NB4 (cell line): Measurements from ENCODE around the gene GAS7.

Experiments used
- DNase-seq: peaks from one replicate; pipeline ENCODE4 v3.0.0; 2010; ENCODE audit warnings: low read depth
- H3K4me3 ChIP-seq: one replicate; pipeline ENCODE4 v1.5.1; 2011; ENCODE audit warnings: mild to moderate bottlenecking, low read depth, low read length, moderate library complexity
- MYC ChIP-seq: IDR thresholded peaks from 2 replicates; pipeline ENCODE4 v1.6.1; 2011; ENCODE audit warnings: low read depth, low read length
- POLR2A ChIP-seq: IDR thresholded peaks from 2 replicates; pipeline ENCODE4 v1.6.1; 2011; ENCODE audit warnings: mild to moderate bottlenecking; ENCODE audit not compliant: insufficient read length; ENCODE audit errors: extremely low read depth
- TF ChIP-seq, protein P1 (sequence below): IDR thresholded peaks from 2 replicates; pipeline ENCODE4 v1.6.1; 2011; ENCODE audit warnings: low read depth, low read length
- TF ChIP-seq, protein P2 (sequence below): IDR thresholded peaks from one replicate; pipeline ENCODE4 v1.5.1; 2012; ENCODE audit warnings: low read depth, low read length

GAS7 gene

DNA sequence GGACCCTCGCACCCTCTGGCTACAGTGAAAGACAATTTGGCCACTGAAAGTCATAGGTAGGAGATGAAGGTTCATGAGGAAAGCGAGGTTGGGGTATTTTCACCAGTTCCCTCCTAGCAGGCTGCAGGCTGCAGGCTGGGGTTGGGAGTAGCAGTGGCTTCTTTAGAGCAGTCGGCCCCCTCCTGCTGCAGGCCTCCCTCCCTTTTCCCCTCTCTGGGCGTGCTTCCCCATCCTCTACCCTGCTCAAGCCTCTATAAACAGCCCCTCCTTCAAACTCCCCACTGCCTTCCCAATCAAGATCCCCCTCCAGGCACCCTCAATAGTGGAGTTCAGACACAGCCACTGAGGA lies 41.8 kb downstream of the GAS7 start:
- peak overlapping the region; percentile 21 for H3K4me3 ChIP-seq
- DNase-seq = no peak
- TF ChIP-seq, protein P1, sequence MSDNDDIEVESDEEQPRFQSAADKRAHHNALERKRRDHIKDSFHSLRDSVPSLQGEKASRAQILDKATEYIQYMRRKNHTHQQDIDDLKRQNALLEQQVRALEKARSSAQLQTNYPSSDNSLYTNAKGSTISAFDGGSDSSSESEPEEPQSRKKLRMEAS = no peak
- TF ChIP-seq POLR2A = peak; percentile 32

DNA sequence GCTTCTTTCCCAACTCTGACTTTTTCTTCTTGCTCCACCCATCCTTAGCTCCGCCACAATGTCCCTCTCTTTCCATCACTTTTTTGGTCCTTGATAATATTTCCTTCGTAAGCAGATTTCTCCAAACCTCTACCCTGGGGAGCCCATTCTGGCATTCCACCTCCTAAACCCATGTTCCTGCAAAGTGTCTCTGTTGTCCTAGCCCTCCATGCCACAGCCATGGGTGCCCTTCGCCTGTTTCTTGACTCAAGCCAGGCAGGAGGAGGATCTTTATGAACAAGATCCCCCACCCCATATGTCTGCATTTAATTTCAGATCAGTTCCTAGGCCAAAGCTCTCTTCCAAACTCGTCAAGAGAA lies 42.4 kb downstream of the GAS7 start:
- H3K4me3 ChIP-seq = no peak overlapping the region
- no peak for DNase-seq

DNA sequence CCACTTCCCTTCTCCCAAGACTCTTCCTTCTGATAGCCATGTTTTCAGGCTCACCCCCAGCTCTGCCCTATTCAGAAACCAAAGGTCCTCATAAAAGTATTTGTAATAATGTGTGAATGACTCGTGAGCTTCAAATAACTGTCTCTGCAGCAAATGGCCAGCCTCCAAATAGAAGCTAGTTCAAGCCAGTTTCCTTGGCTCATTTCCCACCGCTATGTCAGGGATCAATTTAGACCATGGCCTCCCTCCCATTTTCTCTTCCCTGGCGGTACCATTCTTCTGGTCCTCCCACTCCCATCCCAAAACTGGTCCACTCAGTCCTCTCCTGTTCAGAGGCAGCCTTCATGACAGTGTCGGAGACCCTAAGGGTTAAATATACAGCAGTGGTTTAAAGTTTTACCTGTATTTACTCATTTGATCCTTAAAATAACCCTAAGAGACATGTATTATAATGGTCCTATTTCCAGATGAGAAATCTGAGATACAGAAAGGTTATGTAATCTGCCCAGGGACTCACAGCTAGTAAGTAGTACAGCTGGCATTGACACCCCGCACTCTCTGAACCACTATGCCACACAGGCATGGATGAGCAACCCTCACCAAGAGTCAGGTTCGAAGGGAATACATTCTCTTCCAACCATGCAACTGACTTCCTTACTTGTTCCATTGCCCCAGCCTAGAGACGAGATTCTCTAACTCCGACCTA lies 42.9 kb downstream of the GAS7 start:
- DNase-seq = peak; percentile 68
- TF ChIP-seq, protein P1 = no peak
- TF ChIP-seq, protein P2, sequence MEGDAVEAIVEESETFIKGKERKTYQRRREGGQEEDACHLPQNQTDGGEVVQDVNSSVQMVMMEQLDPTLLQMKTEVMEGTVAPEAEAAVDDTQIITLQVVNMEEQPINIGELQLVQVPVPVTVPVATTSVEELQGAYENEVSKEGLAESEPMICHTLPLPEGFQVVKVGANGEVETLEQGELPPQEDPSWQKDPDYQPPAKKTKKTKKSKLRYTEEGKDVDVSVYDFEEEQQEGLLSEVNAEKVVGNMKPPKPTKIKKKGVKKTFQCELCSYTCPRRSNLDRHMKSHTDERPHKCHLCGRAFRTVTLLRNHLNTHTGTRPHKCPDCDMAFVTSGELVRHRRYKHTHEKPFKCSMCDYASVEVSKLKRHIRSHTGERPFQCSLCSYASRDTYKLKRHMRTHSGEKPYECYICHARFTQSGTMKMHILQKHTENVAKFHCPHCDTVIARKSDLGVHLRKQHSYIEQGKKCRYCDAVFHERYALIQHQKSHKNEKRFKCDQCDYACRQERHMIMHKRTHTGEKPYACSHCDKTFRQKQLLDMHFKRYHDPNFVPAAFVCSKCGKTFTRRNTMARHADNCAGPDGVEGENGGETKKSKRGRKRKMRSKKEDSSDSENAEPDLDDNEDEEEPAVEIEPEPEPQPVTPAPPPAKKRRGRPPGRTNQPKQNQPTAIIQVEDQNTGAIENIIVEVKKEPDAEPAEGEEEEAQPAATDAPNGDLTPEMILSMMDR = no peak
- TF ChIP-seq POLR2A = no peak
- TF ChIP-seq MYC = no peak
- no peak overlapping the region for H3K4me3 ChIP-seq

More for the DNA sequence above, 42.4 kb downstream of the GAS7 start:
- TF ChIP-seq, protein P1 = no peak

DNA sequence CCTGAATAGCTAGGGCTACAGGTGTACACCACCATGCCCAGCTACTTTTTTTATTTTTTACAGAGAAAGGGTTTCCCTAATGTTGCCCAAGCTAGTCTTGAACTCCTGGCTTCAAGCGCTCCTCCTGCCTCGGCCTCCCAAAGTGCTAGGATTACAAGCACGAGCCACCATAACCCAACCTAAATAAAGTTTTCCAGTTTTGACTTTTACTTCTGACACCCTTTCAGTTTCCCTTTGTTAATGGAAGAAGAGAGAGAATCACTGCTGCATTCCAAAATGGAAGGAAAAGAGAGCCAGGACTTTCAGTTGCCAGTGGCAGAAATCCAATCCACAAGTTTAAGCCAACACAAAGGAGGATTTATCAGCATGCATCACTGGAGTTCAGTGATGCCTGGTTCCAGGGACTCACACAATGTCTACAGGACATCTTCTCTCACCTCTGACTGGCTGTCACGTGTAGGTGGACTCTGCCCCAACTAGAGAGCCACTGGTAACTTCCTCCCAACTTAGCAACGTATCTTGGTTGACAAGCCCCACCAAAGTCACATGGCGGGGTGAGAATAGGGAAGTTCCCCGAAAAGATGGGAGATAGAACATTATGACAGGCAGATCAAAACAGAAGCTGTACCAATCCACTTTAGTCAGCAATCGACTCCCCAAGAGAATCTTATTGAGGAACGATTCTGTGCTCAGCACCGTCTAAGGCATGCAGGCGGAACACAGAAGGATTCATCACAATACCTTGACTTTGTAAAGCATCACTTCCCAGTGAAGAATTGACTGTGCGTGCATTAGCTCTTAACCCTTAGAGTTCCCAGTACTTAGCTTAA lies 46.5 kb downstream of the GAS7 start:
- peak; percentile 93 for DNase-seq
- H3K4me3 ChIP-seq = no peak overlapping the region
- TF ChIP-seq, protein P1 = peak; percentile 93
- TF ChIP-seq, protein P2 = no peak

DNA sequence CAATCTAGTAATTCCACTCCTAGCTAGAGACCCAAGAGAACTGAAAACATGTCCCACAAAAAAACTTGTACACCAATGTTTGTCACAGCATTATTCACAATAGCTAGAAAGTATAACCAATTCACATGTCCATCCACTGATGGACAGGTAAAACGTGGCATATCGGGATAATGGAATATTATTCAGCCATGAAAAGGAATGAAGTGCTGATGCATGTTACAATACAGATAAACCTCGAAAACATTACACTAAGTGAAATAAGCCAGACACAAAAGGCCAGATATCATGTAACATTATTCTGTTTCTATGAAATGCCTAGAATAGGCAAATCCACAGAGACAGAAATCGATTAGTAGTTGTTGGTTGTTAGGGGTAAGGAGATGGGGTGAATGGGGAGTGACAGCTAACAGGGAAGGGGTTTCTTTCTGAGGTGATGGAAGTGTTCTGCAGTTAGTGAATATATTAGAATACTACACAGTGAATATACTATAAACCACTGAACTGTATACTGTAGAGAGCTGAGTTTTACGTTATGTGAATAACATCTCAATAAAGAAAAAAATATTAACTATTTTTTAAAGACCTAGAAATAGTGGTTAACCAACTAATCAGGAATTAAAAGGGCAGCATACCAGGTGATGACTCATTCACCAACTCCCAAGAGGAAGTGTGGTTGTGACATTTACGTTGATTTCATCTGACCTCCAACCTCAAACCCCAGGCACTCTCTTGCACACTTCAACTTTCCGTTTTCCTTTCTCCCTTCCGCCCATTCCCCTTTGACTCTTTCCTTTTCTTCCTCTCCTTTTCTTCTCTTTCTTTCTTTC lies 48.6 kb downstream of the GAS7 start:
- H3K4me3 ChIP-seq = no peak overlapping the region
- peak; percentile 96 for DNase-seq
- TF ChIP-seq, protein P2 = no peak
- TF ChIP-seq MYC = no peak
- TF ChIP-seq POLR2A = no peak
- TF ChIP-seq, protein P1 = no peak

DNA sequence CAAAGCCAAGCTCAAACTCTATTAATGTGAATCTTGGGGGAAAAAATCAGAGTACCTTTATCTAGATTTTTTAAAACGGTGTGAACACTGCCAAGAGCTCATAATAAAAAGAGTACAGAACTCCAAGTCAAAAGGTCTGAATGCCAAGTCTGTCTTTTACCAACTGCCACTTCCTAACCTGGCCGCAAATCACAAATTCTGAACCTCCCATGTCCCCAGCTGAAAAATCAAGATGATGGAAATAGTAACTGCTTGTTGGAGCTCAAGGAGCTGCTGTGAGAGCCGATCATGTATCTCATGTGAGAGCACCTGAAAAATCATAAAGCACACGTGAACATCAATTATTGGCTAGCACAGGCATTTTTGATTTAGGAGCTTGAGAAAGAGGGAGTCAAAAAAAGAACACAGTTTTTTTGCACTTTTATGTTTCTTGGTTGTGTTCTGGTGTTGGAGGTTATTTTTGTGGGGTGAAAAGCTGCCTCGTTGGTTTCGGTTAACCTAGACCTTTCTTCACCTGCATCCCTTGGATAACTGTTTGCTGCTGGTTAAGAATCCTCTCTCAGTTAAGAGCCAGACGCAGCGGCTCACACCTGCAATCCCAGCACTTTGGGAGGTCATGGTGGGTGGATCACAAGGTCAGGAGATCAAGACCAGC lies 50.5 kb downstream of the GAS7 start:
- TF ChIP-seq, protein P1 = no peak
- TF ChIP-seq MYC = no peak
- TF ChIP-seq, protein P2 = no peak
- no peak for TF ChIP-seq POLR2A
- no peak overlapping the region for H3K4me3 ChIP-seq
- DNase-seq = no peak
